Ovary (tissue), 3 donors: ENCODE data around the gene RABL6.

Experiments used
- CTCF ChIP-seq, 3 donors: fragments of 450-650 bp in 2 of 3; fragments of 200-600 bp in 1 of 3; IDR thresholded peaks; one replicate each; pipeline versions ENCODE4 v1.5.1 to v1.8.0; 2016 to 2022; ENCODE audit warnings: antibody characterized with exemption in 3 of 3, mild to moderate bottlenecking in 1 of 3
- POLR2A ChIP-seq: fragments of 450-650 bp; IDR thresholded peaks from one replicate; pipeline ENCODE4 v1.6.1; 2017; ENCODE audit warnings: antibody characterized with exemption, mild to moderate bottlenecking, moderate library complexity
- donor health status: DM: no; HTN: no; CAD: no.

- TF ChIP-seq POLR2A = no peak
- TF ChIP-seq CTCF (IDR thresholded peaks at IDR 0.05) = no peak
Observed at GRCh38 chr9:136808075-136808805, 492 bp downstream of the RABL6 start.
